ENCODE measurements around the gene RNASE8. TPM values are rescaled to one million over a fixed set of nuclear protein-coding genes. Genes with fewer than 3 reads are reported as not detected.

The RNASE8 gene
- total RNA-seq, 1 experiment from 2014 or later: not detected

DNA sequence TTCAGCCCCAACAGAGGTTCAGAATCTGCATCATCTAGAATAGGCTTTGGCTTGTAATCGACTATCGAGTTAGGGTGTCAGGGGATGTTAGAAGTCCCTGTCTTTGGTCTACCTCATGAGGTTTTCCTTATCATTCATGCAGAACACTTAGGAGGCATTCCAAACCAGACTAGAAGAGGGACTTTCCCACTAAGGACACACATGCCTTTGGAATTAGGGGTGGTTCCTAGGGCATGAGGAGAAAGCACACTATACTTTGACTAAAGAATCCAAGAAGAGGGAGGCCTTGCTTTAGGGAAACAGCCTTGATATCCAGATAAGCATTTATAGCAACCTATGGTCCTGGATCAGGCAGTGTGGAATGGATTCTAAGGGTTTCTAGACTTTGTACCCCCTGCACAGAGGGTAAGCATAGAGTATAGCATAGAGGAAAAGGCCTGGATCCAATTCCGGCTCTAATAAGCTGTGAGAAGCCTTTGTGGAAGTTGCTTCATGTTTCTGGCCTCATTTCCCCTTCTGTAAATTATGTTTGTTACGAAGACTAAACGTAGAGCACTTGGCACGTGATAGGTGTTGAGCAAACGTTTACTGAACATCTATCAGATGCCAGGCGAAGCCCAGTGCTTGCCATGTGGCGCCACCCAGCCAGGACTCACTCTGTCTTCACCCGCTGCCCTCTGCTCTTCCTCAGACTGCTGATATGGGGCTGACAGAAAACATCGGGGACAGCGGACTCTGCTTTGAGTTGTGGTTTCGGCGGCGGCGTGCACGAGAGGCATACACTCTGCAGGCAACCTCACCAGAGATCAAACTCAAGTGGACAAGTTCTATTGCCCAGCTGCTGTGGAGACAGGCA lies 27.6 kb downstream of the RNASE8 start:
- peaks cover 18% of the 10 kb centered on the region for H3K4me1 Mint-ChIP-seq
- POLR2A ChIA-PET: interaction anchor here (1.9 kb wide), 1 partner anchor 14 kb away, joined by 7 read pairs; the partner anchor contains the start of gene ARHGEF40
- DNase-seq (ENCODE audit: low spot score) (no peak), ATAC-seq (no peak)
- H3K36me3 Mint-ChIP-seq: peaks cover 67% of the 10 kb centered on the region
- CTCF ChIA-PET: interaction anchor here (0.6 to 7.9 kb wide), 6 partner anchors 8 to 71 kb away, joined by 3 to 132 read pairs (median 16); partner anchors contain the start of gene ARHGEF40
- H3K27ac Mint-ChIP-seq: no peak overlapping the region
- no peak overlapping the region for H3K4me3 Mint-ChIP-seq
- H3K9me3 Mint-ChIP-seq: no peaks in the 10 kb centered on the region
- H3K27me3 Mint-ChIP-seq (ENCODE audit: low read depth): no peaks in the 10 kb centered on the region
- TF ChIP-seq, protein P1, sequence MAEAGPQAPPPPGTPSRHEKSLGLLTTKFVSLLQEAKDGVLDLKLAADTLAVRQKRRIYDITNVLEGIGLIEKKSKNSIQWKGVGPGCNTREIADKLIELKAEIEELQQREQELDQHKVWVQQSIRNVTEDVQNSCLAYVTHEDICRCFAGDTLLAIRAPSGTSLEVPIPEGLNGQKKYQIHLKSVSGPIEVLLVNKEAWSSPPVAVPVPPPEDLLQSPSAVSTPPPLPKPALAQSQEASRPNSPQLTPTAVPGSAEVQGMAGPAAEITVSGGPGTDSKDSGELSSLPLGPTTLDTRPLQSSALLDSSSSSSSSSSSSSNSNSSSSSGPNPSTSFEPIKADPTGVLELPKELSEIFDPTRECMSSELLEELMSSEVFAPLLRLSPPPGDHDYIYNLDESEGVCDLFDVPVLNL (CRISPR knock-in tag; IDR thresholded peaks at IDR 0.05; ENCODE audit: borderline replicate concordance, low read depth): no peak
- TF ChIP-seq CREB1 (CRISPR knock-in tag; IDR thresholded peaks at IDR 0.05): no peak
- no peak for TF ChIP-seq GRHL2 (CRISPR knock-in tag; IDR thresholded peaks at IDR 0.05; ENCODE audit: insufficient replicate concordance, severe bottlenecking)
- TF ChIP-seq, protein P2, sequence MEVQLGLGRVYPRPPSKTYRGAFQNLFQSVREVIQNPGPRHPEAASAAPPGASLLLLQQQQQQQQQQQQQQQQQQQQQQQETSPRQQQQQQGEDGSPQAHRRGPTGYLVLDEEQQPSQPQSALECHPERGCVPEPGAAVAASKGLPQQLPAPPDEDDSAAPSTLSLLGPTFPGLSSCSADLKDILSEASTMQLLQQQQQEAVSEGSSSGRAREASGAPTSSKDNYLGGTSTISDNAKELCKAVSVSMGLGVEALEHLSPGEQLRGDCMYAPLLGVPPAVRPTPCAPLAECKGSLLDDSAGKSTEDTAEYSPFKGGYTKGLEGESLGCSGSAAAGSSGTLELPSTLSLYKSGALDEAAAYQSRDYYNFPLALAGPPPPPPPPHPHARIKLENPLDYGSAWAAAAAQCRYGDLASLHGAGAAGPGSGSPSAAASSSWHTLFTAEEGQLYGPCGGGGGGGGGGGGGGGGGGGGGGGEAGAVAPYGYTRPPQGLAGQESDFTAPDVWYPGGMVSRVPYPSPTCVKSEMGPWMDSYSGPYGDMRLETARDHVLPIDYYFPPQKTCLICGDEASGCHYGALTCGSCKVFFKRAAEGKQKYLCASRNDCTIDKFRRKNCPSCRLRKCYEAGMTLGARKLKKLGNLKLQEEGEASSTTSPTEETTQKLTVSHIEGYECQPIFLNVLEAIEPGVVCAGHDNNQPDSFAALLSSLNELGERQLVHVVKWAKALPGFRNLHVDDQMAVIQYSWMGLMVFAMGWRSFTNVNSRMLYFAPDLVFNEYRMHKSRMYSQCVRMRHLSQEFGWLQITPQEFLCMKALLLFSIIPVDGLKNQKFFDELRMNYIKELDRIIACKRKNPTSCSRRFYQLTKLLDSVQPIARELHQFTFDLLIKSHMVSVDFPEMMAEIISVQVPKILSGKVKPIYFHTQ (CRISPR knock-in tag; IDR thresholded peaks at IDR 0.05): no peak
- TF ChIP-seq PRRX2 (CRISPR knock-in tag; IDR thresholded peaks at IDR 0.05): no peak
- no peak for TF ChIP-seq TEAD1 (CRISPR knock-in tag; IDR thresholded peaks at IDR 0.05)
- no peak for TF ChIP-seq HMGA2 (CRISPR knock-in tag; IDR thresholded peaks at IDR 0.05)
- no peak for TF ChIP-seq ZNF138 (CRISPR knock-in tag; conservative IDR thresholded peaks at IDR 0.05)
- TF ChIP-seq, protein P3, sequence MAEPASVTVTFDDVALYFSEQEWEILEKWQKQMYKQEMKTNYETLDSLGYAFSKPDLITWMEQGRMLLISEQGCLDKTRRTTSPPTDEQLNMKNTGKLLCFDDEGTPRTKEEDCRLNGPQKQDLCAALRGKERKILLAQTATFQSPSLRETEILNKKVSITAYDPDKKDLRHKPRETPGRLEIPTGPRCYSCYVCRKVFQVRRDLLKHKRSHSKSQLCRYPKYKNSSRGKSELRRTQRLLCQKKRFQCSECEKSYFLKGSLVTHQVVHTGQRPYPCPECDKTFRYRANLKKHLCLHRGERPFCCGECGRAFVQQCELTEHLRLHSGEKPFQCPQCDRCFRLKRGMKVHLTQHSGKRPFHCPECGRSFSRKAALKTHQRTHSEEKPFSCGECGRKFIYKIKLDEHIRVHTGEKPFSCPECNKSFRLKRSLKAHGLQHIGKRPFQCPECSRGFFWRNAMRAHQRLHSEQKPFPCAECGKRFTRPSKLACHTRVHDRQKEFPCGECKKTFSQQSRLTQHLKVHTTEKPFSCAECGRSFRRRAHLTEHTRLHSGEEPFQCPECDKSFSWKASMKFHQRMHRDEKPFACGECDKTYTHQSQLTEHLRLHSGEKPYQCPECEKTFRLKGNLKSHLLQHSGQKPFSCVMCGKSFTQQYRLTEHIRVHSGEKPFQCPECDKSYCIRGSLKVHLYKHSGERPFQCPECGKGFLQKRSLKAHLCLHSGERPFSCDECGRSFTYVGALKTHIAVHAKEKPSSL (CRISPR knock-in tag; conservative IDR thresholded peaks at IDR 0.05): no peak
- TF ChIP-seq ZNF232 (CRISPR knock-in tag; IDR thresholded peaks at IDR 0.05): no peak

DNA sequence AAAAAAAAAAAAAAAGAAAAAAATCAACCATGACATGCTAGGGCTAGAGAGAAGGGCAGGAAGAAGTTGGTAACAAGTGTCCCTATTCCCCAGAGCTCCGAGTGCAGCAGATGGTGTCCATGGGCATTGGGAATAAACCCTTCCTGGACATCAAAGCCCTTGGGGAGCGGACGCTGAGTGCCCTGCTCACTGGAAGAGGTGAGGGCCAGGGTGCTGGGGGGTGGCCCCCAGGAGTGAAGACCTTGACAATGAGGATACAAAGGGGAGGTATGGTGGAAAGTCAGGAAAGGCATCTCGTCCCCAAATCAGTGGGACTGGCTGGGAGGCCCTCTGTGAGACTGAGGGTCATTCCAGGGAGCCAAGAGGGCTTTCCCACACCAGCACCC lies 29.3 kb downstream of the RNASE8 start:
- ChIA-PET POLR2A (interaction anchor here (0.8 to 2.1 kb wide), 6 partner anchors 10 to 47 kb away, joined by 3 to 23 read pairs (median 4); partner anchors contain the start of gene ARHGEF40), CTCF (interaction anchor here (0.9 to 7.9 kb wide), 8 partner anchors 16 to 116 kb away, joined by 3 to 132 read pairs (median 14); partner anchors contain the start of gene ARHGEF40)
- no peaks in the 10 kb centered on the region for H3K27me3 Mint-ChIP-seq (ENCODE audit: low read depth)
- no peaks in the 10 kb centered on the region for H3K9me3 Mint-ChIP-seq
- ATAC-seq: no peak
- DNase-seq (ENCODE audit: low spot score): no peak
- H3K4me1 Mint-ChIP-seq: peaks cover 27% of the 10 kb centered on the region
- H3K36me3 Mint-ChIP-seq: peaks cover 70% of the 10 kb centered on the region
- peak overlapping the region; percentile 81; the same call in 1 of the 2 replicates for H3K27ac Mint-ChIP-seq
- H3K4me3 Mint-ChIP-seq: no peak overlapping the region
- TF ChIP-seq RELA (CRISPR knock-in tag; IDR thresholded peaks at IDR 0.05; ENCODE audit: borderline replicate concordance) (no peak), ZNF317 (CRISPR knock-in tag; IDR thresholded peaks at IDR 0.05; ENCODE audit: borderline replicate concordance, low read depth) (no peak), JAZF1 (CRISPR knock-in tag; IDR thresholded peaks at IDR 0.05) (no peak), NFE2L1 (CRISPR knock-in tag; IDR thresholded peaks at IDR 0.05) (no peak), NFYB (CRISPR knock-in tag; conservative IDR thresholded peaks at IDR 0.05; ENCODE audit: low read depth) (no peak), TEAD1 (CRISPR knock-in tag; IDR thresholded peaks at IDR 0.05) (no peak), GTF2I (CRISPR knock-in tag; conservative IDR thresholded peaks at IDR 0.05) (no peak), TP53 (CRISPR knock-in tag; IDR thresholded peaks at IDR 0.05) (no peak), ZNF121 (CRISPR knock-in tag; IDR thresholded peaks at IDR 0.05) (no peak), MXD4 (CRISPR knock-in tag; IDR thresholded peaks at IDR 0.05; ENCODE audit: borderline replicate concordance) (no peak)
- TF ChIP-seq, protein P4, sequence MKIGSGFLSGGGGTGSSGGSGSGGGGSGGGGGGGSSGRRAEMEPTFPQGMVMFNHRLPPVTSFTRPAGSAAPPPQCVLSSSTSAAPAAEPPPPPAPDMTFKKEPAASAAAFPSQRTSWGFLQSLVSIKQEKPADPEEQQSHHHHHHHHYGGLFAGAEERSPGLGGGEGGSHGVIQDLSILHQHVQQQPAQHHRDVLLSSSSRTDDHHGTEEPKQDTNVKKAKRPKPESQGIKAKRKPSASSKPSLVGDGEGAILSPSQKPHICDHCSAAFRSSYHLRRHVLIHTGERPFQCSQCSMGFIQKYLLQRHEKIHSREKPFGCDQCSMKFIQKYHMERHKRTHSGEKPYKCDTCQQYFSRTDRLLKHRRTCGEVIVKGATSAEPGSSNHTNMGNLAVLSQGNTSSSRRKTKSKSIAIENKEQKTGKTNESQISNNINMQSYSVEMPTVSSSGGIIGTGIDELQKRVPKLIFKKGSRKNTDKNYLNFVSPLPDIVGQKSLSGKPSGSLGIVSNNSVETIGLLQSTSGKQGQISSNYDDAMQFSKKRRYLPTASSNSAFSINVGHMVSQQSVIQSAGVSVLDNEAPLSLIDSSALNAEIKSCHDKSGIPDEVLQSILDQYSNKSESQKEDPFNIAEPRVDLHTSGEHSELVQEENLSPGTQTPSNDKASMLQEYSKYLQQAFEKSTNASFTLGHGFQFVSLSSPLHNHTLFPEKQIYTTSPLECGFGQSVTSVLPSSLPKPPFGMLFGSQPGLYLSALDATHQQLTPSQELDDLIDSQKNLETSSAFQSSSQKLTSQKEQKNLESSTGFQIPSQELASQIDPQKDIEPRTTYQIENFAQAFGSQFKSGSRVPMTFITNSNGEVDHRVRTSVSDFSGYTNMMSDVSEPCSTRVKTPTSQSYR (CRISPR knock-in tag; IDR thresholded peaks at IDR 0.05): no peak
- TF ChIP-seq, protein P5, sequence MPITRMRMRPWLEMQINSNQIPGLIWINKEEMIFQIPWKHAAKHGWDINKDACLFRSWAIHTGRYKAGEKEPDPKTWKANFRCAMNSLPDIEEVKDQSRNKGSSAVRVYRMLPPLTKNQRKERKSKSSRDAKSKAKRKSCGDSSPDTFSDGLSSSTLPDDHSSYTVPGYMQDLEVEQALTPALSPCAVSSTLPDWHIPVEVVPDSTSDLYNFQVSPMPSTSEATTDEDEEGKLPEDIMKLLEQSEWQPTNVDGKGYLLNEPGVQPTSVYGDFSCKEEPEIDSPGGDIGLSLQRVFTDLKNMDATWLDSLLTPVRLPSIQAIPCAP (CRISPR knock-in tag; IDR thresholded peaks at IDR 0.05): no peak
- TF ChIP-seq, protein P6, sequence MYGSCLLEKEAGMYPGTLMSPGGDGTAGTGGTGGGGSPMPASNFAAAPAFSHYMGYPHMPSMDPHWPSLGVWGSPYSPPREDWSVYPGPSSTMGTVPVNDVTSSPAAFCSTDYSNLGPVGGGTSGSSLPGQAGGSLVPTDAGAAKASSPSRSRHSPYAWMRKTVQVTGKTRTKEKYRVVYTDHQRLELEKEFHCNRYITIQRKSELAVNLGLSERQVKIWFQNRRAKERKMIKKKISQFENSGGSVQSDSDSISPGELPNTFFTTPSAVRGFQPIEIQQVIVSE (CRISPR knock-in tag; IDR thresholded peaks at IDR 0.05; ENCODE audit: borderline replicate concordance): no peak
- TF ChIP-seq, protein P7, sequence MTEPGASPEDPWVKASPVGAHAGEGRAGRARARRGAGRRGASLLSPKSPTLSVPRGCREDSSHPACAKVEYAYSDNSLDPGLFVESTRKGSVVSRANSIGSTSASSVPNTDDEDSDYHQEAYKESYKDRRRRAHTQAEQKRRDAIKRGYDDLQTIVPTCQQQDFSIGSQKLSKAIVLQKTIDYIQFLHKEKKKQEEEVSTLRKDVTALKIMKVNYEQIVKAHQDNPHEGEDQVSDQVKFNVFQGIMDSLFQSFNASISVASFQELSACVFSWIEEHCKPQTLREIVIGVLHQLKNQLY (CRISPR knock-in tag; IDR thresholded peaks at IDR 0.05): no peak

Data from WTC11 (cell line).